Measurements from ENCODE around the gene MED13L. TPM values are rescaled to one million over a fixed set of nuclear protein-coding genes. Genes with fewer than 3 reads are reported as not detected.

The MED13L gene
- total and polyA plus RNA-seq, 2 of the 4 experiments (the other 2 are of a cell fraction) = 17.9 to 49.1 TPM

DNA sequence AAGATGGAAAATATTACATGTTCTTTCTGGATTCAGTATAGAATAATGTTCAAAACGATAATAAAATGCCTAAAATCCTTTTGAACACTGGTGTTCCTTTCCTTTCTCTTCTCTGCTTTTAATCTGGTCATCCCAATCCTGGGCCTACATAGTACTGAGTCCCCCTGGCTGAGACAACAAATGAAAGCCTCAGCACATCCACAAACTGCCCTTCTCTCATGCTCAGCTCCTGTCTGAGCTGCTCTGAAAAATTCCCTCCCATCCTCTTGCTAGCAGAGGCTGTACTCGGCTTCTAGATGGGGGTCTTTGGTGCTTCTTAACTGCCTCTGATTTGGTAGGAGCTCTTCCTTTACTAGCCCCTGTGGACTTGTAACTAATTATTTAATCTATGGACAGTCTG is 232.3 kb downstream of the MED13L start:
- H2AK5ac ChIP-seq (ENCODE audit: low read depth, low read length) = no peak overlapping the region
- H3K36me3 ChIP-seq (ENCODE audit: control insufficient read depth, insufficient read depth, low read length) = no peaks in the 10 kb centered on the region
- H3K14ac ChIP-seq (replicated peaks; ENCODE audit: low read depth, low read length) = no peak overlapping the region
- no TSS peak for BruUV-seq (replicated peaks)
- intact Hi-C loops (cut with micrococcal nuclease) (no loop called here), in situ Hi-C loops (cut with MboI; ENCODE audit: low sequenced_read_pairs) (no loop called here), dilution Hi-C loops (cut with HindIII; ENCODE audit: low sequenced_read_pairs, unreplicated experiment) (no loop called here)
- ChIA-PET CTCF (no interaction called here), POLR2A (ENCODE audit: unreplicated experiment) (no interaction called here)
- no peaks in the 10 kb centered on the region for H3K9me3 ChIP-seq (ENCODE audit: control insufficient read depth, insufficient read depth, low read length)
- no peak overlapping the region for H2BK120ac ChIP-seq (ENCODE audit: low read depth, low read length)
- H3K18ac ChIP-seq (ENCODE audit: low read depth, low read length) = no peak overlapping the region
- H3K27me3 ChIP-seq (ENCODE audit: control insufficient read depth, insufficient read depth, low read length) = no peaks in the 10 kb centered on the region
- no peak overlapping the region for H3K27ac ChIP-seq (ENCODE audit: insufficient read depth, low read length)
- no peak overlapping the region for H3K23ac ChIP-seq (ENCODE audit: low read depth, low read length)
- no peak overlapping the region for H2BK5ac ChIP-seq (ENCODE audit: low read depth, low read length, poor library complexity, severe bottlenecking)
- no peak overlapping the region for H4K91ac ChIP-seq (ENCODE audit: insufficient read depth, low read depth, low read length)
- DNase-seq (no peak), ATAC-seq (ENCODE audit: low read depth) (no peak)
- no peak for TF ChIP-seq BHLHE40 (IDR thresholded peaks at IDR 0.05; ENCODE audit: low read depth, low read length)
- no peak for TF ChIP-seq RFX5 (IDR thresholded peaks at IDR 0.05; ENCODE audit: low read depth, low read length)
- TF ChIP-seq MAZ (IDR thresholded peaks at IDR 0.05; ENCODE audit: borderline replicate concordance, low read depth, low read length) = no peak
- H2BK20ac ChIP-seq (ENCODE audit: low read depth, low read length) = no peak overlapping the region
- 100% methylated on average over 1 of the region's 2 CpGs; no CpG with 5 or more reads in 1 of the 2 experiments for WGBS, 2 experiments (ENCODE audit: extremely low coverage in 2 of 2, insufficient read length in 1 of 2)
- H4K8ac ChIP-seq (ENCODE audit: low read depth in 2 of 2, low read length in 2 of 2) = no peak overlapping the region
- no peak overlapping the region for H2BK15ac ChIP-seq (ENCODE audit: low read depth, low read length)
- no peak overlapping the region for H3K9ac ChIP-seq (ENCODE audit: low read depth, low read length)
- no peak overlapping the region for H3K56ac ChIP-seq (ENCODE audit: extremely low read depth, insufficient read depth, low read length)
- no peak overlapping the region for H4K5ac ChIP-seq (ENCODE audit: low read depth, low read length)
- H2AK9ac ChIP-seq (replicated peaks; ENCODE audit: low read depth, low read length, poor library complexity) = no peak overlapping the region
- no peak overlapping the region for H3K4ac ChIP-seq (ENCODE audit: low read depth, low read length)
- H3K4me3 ChIP-seq (ENCODE audit: insufficient read depth, low read depth, low read length) = no peak overlapping the region
- H3K4me2 ChIP-seq (ENCODE audit: low read depth, low read length) = no peak overlapping the region
- H3K4me1 ChIP-seq (ENCODE audit: control insufficient read depth, insufficient read depth, low read length) = peaks cover 2% of the 10 kb centered on the region; the same call in 1 of the 2 replicates
- H2AFZ ChIP-seq (replicated peaks; ENCODE audit: low read length, poor library complexity) = no peak overlapping the region
- peaks cover 30 to 64% of the 10 kb centered on the region in 2 experiments for H3K79me1 ChIP-seq (ENCODE audit: low read depth in 1 of 2, low read length in 2 of 2)
- H3K9me1 ChIP-seq (ENCODE audit: insufficient read depth, low read length) = no peaks in the 10 kb centered on the region
- H4K20me1 ChIP-seq (ENCODE audit: insufficient read depth, low read length) = peaks cover 33% of the 10 kb centered on the region; the same call in 1 of the 2 replicates
